HG02610 (cell line): ENCODE measurements around the gene APPL2.
"Not testable (repeated sequence)": the region's sequence is repeated elsewhere in the genome, so short reads cannot be mapped to it uniquely, and the experiment has no call there.

ENCODE experiments used
- ATAC-seq: cut with Tn5 transposase; IDR thresholded peaks from one replicate; pipeline ENCODE4 v1.9.1; 2021; ENCODE audit warnings: mild to moderate bottlenecking, moderate library complexity; ENCODE audit not compliant: unreplicated experiment

APPL2 gene

DNA sequence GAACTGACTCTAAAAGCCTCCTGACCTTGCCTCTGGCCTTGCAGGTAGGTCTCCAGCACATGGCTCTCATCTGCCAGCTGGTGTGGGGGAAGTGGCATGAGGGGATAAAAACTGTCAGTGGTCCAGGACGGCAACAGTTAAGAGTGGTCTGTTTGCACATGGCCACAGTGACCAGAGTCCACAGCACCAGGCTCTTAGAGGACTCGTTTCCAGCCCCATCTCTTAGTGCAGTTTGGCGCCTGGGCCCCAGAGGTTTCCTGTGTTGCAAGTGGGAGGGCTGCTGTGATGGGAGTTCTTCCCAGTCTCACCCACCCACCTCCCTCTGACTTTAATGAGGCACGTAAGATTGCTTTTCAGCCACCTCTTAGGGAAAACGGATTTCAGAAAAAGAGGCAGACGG lies 37.0 kb downstream of the APPL2 start:
- ATAC-seq, result no peak

- no peak for ATAC-seq
Observed at GRCh38 chr12:105196090-105196489, 39.9 kb downstream of the APPL2 start.

DNA sequence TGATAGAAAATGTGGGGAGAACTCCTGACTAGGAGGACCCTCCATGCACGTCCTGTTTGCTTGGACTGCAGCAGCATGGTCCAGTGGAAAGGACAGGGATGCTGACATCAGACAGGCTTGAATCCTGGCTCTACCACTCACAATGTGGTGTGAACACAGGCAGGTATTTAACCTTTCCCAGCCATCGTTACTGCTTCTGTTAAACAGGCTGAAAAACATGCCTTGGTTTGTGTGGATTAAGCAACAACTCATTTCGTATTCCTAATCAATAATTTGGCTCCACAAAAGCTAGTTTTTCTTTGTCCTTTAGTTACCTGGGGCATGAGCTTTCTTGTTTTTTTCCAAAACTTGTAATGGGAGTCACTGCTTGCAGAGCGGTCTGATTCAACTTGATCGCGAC lies 41.0 kb downstream of the APPL2 start:
- no peak for ATAC-seq

- ATAC-seq, result no peak
Observed at GRCh38 chr12:105192624-105193225, 43.2 kb downstream of the APPL2 start.

DNA sequence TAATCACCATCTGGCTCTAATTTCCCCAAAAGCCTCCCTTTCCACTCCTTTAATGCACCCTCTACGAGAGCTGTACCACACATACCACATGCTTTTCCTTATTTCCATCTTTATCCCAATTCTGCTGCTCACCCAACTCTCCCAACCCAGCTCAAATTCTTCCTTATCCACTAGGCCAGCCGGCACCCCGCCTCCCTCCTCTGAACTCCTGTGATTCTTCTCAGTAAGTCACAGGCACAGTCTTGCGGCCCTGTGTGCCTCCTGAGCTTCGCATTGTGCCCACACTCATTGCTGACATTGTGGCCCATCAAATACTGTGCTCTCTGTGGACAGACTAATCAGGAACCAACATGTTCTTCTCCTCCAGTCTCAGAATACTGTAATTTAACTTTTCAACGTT lies 45.4 kb downstream of the APPL2 start:
- no peak for ATAC-seq

DNA sequence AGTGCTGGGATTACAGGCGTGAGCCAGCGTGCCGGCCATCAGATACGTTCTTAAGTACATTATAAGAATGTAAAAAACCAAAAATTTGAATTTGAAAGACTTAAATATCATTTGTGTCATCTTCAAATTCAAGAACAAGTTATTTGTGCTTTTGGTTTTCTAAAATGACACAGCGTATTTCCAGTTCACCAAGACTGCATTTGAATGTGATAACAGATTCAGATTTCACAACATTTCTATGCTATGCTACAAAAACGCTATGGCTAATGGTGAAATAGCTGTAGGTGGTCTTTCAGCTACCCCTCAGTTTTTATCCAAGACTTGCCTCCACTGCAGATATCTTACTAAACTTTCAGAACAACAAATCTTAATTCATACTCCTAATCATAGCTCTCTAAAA lies 46.7 kb downstream of the APPL2 start:
- ATAC-seq, result no peak

DNA sequence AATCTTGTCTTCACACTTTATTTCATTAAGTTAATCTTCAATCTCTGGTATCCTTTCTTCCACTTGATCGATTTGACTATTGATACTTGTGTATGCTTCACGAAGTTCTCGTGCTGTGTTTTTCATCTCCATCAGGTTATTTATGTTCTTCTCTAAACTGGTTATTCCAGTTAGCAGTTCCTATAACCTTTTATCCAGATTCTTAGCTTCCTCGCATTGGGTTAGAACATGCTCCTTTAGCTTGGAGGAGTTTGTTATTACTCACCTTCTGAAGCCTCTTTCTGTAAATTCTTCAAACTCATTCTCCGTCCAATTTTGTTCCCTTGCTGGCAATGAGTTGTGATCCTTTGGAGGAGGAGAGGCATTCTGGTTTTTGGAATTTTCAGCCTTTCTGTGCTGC lies 52.0 kb downstream of the APPL2 start:
- not testable (repeated sequence) for ATAC-seq

GRCh38 chr12:105183406-105183805 lies 52.6 kb downstream of the APPL2 start:
- not testable (repeated sequence) for ATAC-seq

DNA sequence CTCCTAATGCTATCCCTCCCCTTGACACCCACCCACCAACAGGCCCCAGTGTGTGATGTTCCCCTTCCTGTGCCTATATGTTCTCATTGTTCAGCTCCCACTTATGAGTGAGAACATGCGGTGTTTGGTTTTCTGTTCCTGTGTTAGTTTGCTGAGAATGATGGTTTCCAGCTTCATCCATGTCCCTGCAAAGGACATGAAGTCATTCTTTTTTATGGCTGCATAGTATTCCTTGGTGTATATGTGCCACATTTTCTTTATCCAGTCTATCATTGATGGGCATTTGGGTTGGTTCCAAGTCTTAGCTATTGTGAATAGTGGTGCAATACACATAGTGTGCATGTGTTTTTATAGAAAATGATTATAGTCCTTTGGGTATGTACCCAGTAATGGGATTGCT lies 56.9 kb downstream of the APPL2 start:
- ATAC-seq, result not testable (repeated sequence)

GRCh38 chr12:105177208-105177607 lies 58.8 kb downstream of the APPL2 start:
- ATAC-seq, result no peak

DNA sequence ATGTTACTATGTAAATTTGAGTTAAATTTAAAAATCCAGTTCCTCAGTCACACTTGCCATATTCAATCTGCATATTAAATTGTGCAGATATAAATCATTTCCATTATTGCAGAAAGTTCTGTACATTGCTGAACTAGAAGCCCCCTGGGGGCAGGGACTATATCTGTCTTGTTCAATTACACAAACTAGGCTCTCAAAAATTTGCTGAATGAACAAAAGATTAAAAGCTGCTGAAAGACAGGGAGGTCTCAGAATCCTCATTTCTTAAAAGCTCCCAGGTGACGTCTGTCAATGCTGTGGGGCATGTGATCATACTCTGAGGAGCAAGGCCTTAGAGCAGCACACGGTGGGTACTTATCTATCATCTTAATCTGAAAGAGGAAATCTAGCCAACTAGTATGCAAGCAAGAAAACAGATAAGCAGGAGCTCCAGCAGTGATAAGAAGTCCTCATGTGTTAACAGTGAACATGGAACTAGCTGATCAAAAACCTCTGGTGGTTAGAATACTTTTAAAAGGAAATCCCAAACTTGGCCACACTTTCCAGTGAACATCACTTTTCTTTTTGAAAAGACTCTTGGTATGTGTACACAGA lies 60.5 kb downstream of the APPL2 start:
- ATAC-seq, result no peak

DNA sequence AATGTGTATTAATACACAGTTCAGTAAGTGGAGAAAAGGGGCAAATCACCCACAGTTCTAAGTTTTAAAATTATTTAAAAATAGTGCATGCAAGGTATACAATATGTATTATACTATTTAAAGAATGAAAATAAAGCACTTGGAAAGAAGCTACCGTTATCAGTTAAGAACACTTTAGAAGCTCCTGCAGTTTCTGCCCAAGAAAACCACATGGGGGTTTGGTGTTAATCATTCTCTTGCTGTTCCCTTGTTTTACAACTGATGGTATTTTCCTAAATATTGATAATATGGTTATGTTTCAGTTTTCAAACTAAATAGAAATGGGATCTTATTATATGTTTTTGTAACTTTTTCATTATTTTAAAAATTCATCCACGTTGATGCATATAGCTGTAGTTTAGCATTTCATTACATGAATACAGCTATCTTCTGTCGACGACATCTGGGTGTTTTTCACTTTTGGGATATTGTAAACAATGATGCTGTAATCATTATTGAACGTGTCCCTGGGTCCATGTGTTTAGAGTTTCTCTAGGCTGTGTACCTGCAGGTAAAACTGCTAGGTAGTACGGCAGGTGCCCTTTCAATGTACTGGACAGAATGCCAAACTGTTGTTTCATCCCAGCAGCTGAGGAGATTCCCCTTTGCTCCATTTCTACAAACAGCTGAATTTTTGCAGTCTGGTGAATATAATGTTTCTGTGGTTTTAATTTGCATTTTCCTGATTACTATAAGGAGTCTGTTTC lies 64.1 kb downstream of the APPL2 start:
- no peak for ATAC-seq

DNA sequence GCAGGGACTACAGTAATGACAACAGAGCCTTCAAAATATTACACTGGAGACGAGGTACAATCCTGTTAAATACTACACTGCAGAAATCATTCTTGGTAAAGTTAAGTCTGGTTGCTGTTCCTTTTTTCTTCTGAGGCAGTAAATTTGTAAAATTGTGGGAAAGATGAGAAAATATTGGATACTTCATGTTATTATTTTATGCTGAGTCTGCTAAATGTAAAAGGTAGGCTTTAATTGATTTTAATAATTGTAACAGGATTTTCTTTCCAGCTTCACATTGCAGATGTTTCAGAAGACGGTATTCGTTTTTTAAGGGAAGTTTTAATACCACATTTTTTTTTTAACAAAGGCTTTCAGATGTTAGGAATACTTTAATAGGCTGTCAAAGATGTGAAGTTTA lies 65.8 kb downstream of the APPL2 start:
- no peak for ATAC-seq

GRCh38 chr12:105168006-105168405 lies 68.0 kb downstream of the APPL2 start:
- ATAC-seq, result no peak

GRCh38 chr12:105167346-105167745 lies 68.6 kb downstream of the APPL2 start:
- ATAC-seq, result no peak

- ATAC-seq, result no peak
Observed at GRCh38 chr12:105166736-105167135, 69.2 kb downstream of the APPL2 start.

- no peak for ATAC-seq
Observed at GRCh38 chr12:105164068-105164467, 71.9 kb downstream of the APPL2 start.

DNA sequence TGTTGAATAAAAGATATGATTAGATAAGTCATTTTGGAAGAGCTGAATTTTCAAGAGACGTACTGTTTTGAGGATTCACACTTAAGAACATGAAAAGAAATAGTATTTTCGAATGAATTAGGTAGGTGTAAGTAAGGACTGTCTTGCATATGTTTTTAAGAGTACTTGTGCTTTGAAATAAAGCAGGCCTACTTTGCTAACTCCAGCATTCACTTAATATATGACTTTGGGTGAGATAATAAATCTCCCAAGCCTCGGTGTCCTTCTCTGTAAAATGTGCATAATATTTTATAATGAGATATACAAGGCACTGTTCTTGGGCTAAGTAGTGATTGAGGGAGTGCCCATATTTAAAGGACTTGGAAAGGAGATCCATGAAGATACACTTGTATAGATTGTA lies 73.8 kb downstream of the APPL2 start:
- no peak for ATAC-seq

DNA sequence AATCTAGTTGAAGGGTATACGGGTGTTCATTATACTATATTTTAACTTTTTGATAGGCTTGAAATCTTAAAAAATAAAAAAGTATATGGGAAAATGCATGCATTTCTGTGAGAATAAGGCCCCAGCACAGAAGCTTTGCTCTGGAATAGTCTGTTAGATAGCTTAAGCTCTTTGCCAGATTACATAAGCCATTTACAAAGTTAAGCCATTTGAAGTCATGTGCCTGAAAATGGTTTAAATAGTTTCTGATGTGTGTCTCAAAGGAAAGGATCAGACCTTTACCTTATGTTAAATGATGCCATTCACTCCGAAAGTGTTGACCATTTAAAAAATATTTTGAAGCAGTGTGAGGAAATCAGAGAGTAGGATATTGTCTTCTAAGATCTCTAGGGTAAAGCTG lies 77.1 kb downstream of the APPL2 start:
- no peak for ATAC-seq

- no peak for ATAC-seq
Observed at GRCh38 chr12:105157606-105158005, 78.4 kb downstream of the APPL2 start.

DNA sequence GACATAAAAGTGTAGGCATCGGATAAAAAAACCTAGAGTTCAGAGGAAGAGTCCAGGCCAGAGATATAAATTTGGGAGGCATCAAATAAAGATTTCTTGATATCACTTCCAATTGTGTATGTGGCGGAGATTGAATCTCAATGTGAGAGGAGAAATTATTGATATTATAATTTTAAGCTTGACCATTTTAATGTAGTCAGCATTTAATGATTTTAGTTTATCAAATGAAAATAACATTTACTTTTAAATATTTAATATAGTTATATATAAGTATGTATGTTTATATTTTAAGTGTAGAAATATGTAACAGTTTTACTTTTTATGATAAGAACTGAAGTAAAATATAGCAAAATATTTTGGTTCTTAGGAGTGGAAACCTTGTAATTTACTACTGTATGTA lies 79.7 kb downstream of the APPL2 start:
- no peak for ATAC-seq

DNA sequence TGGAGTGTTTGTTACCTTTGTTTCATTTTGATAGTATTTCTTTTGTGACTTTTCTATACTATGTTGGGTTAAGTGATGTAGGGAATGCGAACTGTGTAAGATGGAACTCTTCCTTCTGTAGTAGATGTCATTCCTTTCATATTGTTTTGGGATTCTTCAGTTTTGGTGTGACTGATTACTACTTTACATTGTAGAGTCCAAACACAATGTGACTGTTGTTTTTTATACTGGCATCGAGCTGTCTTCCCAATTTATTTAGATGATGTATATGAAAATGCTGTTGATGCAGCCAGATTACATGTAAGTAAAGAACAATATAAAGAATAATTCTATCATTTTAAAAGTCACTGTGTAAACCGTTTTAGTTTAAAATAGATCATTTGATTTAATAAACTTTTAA lies 93.7 kb downstream of the APPL2 start:
- ATAC-seq, result no peak
